GM21381 (cell line): ENCODE measurements around the gene PLIN1.

Experiments used
- ATAC-seq: cut with Tn5 transposase; IDR thresholded peaks from one replicate; pipeline ENCODE4 v1.9.1; 2021; ENCODE audit warnings: mild to moderate bottlenecking, moderate library complexity; ENCODE audit not compliant: unreplicated experiment

Gene PLIN1

DNA sequence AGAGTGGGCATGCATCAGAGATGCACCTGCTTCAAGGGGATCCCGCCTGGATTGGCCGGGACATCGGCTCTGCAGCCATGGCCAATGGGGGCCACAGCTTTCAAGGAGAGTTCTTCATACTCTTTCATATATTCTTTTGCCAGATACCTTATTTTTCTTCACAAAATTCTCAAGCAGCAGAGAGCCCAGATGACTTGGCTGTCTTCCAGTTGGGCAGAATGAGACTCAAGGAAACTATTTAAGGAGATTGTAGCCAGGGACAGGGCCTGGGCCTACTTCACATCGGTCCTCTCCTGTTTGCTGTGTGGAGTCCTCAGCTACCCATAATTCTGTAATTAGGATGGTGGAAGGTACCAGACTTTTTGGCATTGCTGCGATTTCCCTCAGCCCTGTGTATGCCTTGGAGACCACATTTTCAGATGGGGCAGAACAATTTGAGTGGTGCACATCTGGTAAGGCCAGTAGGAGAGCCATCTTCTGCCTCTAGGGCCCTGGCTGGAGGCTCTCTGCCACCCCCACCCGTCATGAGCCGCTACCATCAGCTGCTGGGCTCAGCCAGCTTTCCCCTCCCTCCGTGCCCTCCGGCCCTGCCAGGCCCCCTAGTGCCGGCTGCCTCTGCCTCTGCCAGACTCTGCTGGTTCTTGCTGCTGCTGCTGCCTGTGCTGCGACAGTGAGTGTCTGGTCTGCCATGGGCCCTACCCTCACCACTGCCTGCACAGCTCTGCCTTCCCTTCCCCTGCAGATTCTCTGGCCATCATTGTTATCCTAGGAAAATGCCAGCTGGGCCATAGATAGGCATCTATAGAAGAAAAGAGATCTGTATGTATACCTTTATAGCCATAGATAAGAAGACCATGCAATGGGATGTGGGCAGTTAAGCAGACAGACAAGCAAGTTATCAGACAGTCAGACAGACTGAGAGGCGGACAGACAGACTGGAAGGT is 6.7 kb downstream of the PLIN1 start:
- no peak for ATAC-seq

DNA sequence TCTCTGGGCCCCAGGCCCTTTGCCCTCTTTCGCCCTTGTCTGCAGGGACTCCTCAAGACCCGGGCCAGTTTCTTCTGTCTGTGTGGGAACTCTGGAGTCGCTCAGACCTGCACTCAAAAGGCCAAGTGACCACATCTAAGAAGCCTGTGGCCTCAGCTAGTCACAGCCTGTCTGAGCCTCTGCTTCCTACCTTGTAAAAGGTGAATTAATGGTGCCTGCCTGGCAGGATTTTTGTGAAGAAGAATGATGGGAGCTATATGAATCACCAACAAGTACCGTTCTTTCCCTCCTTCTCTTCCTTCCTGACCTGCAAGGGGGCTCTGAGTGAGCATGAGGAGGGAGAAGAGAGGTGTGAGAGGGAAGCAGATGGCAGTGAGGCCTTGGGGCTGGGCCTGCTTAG is 7.5 kb downstream of the PLIN1 start:
- ATAC-seq: no peak

DNA sequence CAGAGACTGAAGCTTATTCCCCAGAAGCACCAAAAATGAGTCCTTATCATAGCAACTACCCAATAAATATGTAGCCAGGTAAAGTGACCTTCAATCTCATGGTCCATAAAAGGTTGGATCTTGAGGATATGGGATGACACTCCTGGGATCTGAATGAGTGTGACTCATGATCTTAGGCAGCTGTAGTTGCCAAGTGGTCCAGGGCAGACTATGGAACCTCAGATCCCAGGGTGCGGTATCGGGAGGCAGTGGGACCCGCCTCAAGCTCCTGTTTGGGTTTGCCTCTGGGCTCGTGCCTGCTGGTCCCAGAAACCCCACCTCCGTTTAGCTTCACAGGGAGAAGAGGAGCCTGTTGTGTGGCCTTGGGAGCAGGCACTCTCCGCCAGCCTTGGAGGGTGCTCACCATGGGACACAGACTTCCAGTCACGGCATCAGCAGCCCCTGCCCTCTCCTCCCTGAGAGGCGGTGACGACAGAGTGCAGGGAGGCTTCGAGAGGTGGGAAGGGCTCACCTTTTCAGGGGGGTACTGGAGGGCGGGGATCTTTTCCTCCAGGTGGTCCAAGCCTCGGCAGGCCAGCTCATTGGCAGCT is 8.1 kb downstream of the PLIN1 start:
- ATAC-seq: no peak

DNA sequence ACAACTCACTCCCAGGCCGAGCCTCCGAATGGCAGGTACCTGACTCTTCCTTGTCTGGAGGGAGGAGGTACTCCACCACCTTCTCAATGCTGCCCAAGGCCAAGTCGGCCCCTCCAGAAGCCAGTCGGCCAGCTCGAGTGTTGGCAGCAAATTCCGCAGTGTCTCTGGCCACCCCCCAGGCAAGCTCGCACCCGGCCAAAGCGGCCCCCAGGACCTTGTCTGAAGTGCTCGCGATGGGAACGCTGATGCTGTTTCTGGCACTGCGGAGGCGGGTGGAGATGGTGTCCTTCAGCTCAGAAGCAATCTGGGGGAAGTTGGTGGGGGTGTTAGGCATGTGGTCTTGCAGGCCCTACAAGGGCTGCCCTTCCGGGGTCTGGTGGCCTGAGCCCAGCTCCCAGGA is 9.2 kb downstream of the PLIN1 start:
- ATAC-seq: no peak

DNA sequence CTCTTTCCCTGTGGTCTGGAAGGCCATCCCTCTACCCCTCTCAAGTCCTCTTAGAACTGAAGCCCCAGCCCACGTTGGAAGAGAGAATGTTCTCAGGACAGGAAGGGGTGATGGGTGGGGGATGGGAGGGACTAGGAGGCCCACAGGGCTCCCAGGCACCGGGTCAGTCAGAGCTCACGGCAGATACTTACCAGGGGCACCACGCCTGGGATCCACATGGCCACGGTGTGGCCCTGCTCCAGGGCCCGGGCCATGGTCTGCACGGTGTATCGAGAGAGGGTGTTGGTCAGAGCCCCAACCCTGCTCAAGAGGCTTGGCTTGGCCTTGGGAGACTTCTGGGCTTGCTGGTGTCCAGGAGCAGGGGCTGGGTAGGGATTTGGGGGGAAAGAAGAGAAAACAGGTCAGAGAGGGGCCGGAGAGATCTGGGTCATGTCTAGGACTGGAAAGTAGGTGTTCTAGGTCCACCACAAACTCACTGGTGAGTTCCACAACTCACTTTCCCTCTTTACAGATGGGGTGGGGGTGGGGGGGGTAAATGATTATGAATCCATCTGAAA is 9.8 kb downstream of the PLIN1 start:
- ATAC-seq: no peak

DNA sequence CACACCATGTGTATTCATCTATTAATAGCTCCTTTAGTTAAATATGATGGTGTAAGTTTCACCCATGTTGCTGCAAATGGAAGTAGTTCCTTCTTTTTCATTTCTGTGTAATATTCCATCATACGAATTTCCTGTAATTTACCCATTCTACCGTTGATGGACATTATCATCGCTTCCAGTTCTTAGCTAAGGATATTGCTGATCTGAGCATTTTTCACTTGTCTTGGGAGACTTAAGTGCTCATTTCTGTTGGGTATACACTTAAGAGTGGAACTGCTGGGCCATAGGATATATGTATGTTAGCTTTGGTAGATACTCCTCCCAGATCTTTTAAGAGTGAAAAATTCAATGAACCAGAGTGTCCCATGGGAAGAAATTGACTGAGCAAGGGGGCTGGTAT is 11.0 kb downstream of the PLIN1 start:
- no peak for ATAC-seq

DNA sequence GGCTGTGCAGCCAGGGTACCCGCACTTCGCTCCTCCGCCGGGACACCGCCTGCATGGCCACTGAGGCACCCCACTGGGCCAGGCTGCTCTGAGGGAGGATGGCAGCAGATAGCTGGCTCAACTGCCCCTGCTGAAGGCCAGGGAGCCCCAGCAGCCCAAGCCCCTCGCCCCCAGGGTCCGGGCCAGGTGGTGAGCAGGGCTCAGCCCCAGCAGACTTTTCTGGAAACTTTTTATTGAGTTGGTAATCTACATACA is 11.5 kb downstream of the PLIN1 start:
- no peak for ATAC-seq

DNA sequence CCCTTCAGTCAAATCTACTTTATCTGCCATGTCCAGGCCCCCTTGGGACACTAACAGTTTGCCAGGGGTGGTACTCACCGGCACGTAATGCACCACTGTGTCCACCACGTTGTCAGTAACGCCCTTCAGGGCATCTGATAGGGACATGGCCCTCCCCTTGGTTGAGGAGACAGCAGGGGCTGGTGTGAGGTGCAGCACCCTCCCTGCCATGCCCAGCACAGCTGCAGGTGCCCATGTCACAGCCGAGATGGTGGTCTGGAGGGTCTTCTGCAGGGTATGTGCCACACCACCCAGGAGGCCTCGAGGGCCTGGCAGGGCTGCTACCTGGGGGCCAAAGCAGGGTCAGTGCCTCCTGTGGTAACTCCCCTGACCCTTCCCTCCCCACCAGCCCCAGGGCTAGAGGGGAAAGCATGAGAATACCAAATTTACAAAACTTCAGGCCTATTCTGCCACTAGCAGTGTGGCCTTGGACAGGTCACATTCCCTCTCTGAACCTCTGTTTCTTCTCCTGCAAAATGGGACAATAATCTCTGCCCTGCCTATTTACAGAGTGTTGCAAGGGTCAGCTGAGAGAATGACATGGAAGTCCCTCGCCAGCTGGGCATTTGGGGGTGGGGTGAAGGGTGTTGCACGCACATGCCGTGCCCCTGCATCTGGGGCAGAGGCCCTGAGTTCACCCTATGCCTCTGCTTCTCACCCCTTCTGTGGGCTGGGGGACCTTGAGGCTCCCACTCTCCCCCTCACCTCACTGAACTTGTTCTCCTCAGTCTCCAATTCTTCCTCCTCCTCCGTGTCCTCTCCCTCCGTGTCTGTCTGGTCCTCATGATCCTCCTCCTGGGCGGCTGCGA is 12.1 kb downstream of the PLIN1 start:
- ATAC-seq: no peak

DNA sequence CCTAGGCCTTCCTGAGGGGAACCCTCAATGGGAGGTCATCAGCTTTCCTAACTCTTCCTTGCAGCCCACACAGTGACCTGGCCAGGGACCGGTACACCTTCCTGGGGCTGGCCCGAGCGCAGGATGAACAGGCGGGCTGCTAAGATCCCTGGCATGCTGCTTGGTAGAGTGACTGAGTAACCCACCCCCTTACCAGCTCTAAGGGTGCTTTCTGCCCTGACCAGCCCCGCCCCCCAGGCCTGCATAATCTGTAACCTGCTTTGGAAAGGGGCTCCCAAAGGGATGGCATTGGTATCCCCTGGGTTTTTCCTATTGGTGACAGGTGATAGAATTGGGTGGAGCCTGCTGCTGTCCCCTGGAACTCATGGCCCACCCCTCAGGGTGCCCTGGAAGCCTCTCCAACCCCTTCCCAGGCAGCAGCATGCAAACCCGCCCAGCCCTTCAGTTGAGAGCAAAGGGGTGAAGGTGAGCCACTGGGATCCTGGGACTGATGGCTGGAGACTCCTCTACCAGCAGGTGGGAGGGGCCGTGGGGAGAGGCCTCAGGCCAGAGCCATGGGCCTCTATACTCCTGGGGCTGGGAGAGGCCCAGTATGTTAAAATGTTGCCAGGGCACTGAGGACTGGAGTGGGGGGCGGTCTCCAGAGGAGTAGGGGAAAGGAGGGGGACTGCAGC is 12.8 kb downstream of the PLIN1 start:
- ATAC-seq: no peak

DNA sequence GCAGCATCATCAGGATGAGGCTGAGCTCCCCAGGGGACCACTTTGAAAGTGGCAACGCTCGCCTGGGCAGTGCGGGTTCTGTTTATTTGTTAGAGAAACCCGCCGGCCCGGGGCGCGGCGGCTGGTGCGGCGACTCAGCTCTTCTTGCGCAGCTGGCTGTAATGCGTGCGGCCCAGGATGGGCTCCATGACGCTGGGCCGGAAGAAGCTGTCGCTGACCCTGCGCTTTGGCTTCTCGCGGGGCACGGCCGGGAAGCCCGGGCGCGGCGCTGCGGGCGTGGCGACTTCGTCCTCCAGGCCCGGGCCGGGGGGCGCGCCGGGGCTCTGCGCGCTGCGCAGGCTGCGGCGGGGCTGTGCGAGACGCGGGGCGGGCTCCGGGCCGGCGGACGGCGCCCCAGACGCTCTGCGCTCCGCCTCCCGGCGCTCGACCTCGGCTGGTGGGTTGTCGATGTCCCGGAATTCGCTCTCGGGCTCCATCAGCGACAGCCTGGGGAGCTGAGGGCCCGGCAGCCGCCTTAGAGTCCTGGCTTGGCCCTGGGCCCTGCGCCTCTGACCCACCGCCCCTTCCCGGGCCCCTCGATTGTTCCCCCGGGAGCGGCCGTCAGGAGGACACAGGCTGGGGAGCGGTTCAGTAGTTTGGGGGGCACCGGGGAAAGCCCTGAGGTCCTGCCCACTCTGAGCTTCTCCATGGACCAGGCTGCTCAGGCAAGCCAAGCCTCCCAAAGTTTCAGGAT is 13.6 kb downstream of the PLIN1 start:
- no peak for ATAC-seq

DNA sequence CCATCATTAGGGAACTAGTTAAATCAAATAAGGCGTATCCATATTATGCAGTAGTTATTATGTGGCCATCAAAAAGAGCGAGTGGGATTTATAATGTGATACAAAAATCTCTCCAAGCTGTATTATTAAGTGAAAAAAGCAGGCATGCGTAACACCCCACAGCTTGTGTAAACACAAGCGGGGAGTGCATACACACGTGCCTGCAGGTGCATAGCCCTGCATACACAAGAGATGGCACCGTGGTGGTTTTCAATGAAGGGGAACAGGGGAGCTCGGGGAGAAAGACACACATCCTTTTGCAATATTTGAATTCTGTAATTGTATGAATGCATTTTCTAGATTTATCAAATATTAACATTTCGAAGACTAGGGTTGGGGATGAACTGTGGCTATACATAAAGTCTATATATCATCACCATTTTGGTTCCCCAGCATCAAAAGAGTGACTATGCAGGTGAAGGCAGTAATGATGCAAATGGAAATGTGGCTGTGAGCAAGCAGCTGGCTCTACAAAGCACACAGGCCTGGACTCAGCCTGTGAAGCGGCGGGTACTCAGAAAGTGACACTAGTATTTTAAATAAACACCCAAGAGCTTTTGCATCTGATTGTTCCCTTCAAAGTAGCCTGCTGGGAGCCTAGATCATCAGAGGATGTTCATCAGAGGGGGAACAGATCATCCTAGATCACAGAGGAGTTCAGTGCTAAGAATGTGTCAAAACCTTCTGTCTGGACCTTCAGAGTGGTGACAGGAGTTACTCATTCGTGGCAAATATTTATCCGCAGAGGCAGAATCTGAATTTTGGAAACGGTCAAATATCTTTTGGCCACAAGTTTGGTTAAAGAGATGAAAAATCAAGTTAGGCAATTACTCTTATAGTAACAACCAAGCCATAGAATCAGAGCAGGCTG is 14.5 kb downstream of the PLIN1 start:
- ATAC-seq: no peak

DNA sequence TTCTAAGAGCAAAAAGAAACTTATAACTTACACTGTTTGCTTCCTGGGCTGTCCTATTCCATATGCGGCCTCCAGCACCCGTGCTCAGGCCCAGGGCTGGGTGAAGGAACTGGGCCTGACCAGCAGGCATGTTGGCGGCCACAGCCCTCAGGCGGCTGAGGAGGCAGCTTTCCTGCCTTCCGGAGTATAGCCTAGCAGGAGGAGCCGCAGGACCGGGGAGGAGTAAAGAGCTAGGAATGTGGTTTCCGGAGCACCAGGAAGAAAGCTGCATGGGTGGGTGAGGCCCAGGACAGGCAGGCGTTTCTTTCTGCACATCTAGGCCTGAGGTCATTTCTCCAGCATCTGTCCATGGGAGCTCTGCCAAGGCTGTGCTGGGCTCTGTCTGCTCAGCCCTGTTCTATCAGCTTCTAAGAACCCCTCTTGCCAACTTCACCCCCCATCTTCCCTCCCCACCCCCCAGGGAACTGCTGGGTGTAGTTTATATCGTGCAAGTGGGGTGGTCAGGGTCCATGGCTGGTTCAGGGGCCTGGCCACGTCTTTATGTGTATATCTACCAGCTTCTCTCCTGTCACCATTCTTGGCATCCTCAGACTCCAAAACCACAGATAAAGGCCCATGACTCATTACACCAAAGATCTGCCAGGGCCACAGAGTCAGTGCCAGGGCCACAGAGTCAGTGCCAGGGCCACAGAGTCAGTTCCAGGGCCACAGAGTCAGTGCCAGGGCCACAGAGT is 16.1 kb downstream of the PLIN1 start:
- no peak for ATAC-seq

DNA sequence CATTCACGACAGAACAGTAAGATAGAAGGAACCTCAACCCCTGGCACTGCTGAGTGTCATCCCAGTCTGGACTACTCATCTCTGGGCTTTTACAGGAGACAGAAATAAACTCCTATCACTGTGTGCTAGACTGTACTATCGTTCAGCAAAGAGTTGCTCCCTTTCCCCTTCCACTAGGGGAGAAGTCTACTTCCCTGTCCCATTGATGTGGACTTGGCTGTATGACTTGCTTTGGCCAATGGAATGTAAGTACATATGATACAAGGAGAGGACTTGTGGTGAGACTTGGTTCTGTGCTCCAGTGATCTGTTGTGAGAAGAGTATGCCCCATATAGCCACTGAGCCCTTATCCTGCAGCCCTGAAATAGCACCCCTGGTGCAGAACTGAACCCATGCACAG is 18.6 kb downstream of the PLIN1 start:
- ATAC-seq: no peak

DNA sequence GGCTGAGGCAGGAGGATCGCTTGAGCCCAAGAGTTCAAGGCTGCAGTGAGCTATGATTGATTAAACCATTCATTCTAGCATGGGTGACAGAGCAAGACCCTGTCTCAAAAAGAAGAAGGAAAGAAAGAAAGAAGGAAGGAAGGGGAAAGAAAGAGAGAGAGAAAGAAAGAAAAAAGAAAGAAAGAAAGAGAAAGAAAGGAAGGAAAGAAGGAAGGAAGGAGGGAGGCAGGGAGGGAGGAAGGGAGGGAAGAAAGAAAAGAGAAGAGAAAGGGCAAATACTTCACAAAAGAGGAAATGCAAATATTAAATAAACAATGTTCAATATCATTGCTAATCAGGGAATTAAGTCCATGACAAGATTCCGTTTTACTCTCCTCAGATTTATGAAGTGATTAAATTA is 19.9 kb downstream of the PLIN1 start:
- ATAC-seq: no peak

DNA sequence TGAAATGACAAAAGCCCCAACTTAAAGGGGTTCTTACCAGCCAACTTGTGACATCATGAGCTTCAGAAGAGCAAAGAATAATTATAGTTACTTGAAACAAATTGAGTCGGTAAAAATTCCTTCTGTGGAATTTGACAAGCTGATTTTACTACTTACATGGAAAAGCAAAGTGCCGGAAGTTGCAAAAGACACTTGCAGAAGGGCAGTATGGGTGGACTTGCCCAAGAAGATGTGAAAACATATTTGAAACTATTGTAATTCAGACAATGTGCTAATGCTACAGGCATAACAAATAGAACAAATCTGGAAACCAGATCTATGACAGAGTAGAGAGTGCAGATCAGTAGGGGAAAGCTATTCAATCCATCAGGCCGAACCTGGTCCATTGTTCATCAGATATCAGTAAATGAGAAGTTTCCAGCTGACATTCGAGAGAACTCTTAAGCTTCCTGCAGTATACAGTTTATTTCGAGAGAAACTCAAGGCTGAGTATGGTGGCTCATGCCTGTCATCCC is 21.4 kb downstream of the PLIN1 start:
- no peak for ATAC-seq

DNA sequence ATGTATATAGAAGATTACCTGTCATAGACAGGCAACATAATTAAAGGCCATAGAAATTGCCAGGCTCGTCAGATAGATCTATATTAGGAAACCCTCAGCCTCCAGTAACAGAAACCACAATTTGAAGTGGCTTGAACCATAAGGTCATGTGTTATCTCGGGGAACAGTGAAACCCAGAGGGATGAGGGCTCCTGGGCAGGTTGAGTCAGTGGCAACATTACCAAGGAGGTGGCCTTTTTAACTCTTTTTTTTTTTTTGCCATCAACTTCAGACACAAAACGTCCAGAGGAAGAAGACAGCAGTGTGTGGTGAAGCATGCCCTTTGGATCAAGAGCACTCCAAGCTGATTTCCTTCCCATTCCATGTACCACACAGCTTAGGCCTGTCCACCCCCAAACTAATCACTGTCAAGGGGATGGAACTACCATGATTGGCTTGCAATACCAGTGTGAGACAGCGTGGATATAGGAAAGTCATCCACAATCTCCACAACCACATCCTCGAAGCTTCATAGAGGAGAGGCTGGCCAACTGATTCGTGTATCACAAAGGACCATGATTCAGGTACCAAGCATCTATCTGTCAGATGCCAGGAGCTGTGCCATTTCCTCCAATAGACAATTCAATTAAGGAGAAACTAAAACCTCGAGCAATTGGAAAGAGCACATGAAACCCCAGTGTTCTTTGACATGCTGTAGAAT is 22.9 kb downstream of the PLIN1 start:
- no peak for ATAC-seq

DNA sequence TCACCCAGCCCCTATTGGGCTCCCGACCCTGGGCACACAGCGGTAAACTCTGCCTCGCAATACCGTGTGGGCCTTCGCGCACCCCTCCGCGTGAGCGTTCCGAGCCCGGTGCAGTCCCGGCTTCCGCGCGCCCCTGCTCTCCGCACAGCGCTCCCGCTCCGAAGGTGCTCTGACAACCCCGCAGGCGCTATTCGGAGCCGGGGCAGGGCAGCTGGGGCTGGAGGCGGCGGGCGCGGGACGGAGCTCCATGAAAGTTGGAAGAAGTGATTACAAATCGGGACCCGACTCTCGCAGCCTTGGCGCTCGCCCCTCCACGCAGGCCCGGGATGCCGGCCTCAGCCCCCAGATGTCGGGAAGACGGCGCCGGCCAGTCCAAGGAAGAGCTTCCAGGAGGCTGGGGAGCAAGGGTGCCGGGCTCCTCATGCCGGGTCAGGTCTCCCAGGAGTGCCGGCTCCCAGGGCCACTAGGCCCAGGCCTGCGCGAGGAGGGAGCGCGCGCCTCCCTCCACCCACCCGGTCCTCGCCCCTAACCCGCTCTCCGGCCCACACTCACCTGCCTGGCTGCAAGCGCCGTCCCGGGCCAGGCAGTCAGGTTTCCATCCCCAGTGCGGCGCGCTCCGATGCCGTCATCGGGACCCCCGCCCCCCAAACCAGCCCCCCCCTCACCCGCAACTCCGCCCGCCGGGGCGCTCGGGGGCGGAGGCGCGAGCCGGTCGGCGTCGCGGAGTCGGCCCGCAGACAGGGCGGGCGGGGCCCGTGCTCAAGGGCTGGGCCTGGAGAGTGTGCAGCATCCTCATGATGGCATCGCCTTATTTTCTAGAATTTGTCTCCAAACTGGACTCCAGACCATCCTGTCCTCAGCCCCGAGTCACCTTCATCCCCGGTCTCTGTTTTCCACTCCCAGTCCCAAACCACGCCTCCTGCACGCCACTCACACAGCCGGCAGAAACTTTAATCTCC is 24.0 kb downstream of the PLIN1 start, which contains the start of gene KIF7:
KIF7 (minus strand) TSS at position 621 of the 959 bp plus-strand sequence. CDS start 2,537 bp downstream, outside the sequence.
- ATAC-seq: no peak
